GM12878 (cell line): ENCODE results near the gene UBE3B. TPM values are rescaled to one million over a fixed set of nuclear protein-coding genes. Genes with fewer than 3 reads are reported as not detected.

Source experiments
- ATAC-seq: fragments of 200-7000 bp; cut with Tn5 transposase; 3 replicates; pipeline ENCODE4 v1.9.1; 2020; ENCODE audit warnings: mild to moderate bottlenecking, moderate library complexity
- BruUV-seq: library from RNA; stranded (reverse); fragments of 400-500 nt; replicated peaks from 2 replicates; lab custom pipeline; 2021; lab: Mats Ljungman, UMichigan
- CTCF ChIA-PET: fragments of 300-600 bp; sonication (Branson Sonifier 250); formaldehyde crosslinking; extraction: SDS; loops from one replicate; lab custom pipeline; 2021; ENCODE audit warnings: inconsistent platforms; lab: Yijun Ruan, JAX
- POLR2A ChIA-PET: fragments of 350-600 bp; formaldehyde crosslinking; extraction: SDS; loops from one replicate; lab custom pipeline; 2021; ENCODE audit warnings: inconsistent platforms; lab: Charles Lee
- RAD21 ChIA-PET: fragments of 300-600 bp; sonication (Branson Sonifier 250); formaldehyde crosslinking; loops from one replicate; lab custom pipeline; 2023; ENCODE audit warnings: antibody characterized with exemption; ENCODE audit not compliant: unreplicated experiment; lab: Charles Lee
- SMC1A ChIA-PET: fragments of 300-600 bp; sonication (Branson Sonifier 250); formaldehyde crosslinking; loops from one replicate; lab custom pipeline; 2023; ENCODE audit not compliant: unreplicated experiment, uncharacterized antibody; lab: Charles Lee
- DNase-seq: peaks from one replicate; pipeline ENCODE4 v3.0.0-alpha.2; 2011; ENCODE audit warnings: low read depth, low spot score
- FAIRE-seq: peaks from 3 replicates; lab custom pipeline; 2011; peaks lifted over from hg19 to GRCh38; lab: Jason Lieb, UNC
- H2AFZ ChIP-seq: 2 replicates; pipeline ENCODE4 v1.6.0; 2011; ENCODE audit warnings: low read depth, low read length, control low read depth; ENCODE audit not compliant: control insufficient read depth
- H3K27ac ChIP-seq: 2 replicates; pipeline ENCODE4 v1.5.1; 2011; ENCODE audit warnings: control low read depth; ENCODE audit not compliant: control insufficient read depth, insufficient read depth
- H3K27me3 ChIP-seq, 2 experiments: replicated peaks in 1 of 2; 2 replicates each; pipeline versions ENCODE4 v1.6.0 to v1.6.1; 2011; ENCODE audit warnings: low read length in 1 of 2; ENCODE audit not compliant: control insufficient read depth in 2 of 2, insufficient read depth in 2 of 2
- H3K36me3 ChIP-seq, 2 experiments: 2 replicates each; pipeline ENCODE4 v1.5.1; 2011; ENCODE audit warnings: low read length in 1 of 2; ENCODE audit not compliant: control insufficient read depth in 2 of 2, insufficient read depth in 2 of 2
- H3K4me1 ChIP-seq: 2 replicates; pipeline ENCODE4 v1.6.1; 2011; ENCODE audit warnings: mild to moderate bottlenecking, low read length, moderate library complexity, mixed read lengths; ENCODE audit not compliant: control insufficient read depth, insufficient read depth
- H3K4me2 ChIP-seq: 2 replicates; pipeline ENCODE4 v1.6.0; 2011; ENCODE audit warnings: control low read depth; ENCODE audit not compliant: control insufficient read depth, insufficient read depth
- H3K4me3 ChIP-seq: fragments of 200-600 bp; sonication (generic); 2 replicates; pipeline ENCODE4 v1.5.1; 2016
- H3K79me2 ChIP-seq: 2 replicates; pipeline ENCODE4 v1.6.0; 2011; ENCODE audit warnings: low read length; ENCODE audit not compliant: control insufficient read depth, insufficient read depth
- H3K9ac ChIP-seq: 2 replicates; pipeline ENCODE4 v1.8.0; 2011; ENCODE audit warnings: low read length, control low read depth, mixed read lengths; ENCODE audit not compliant: control insufficient read depth, insufficient read depth
- H3K9me3 ChIP-seq: replicated peaks from 3 replicates; pipeline ENCODE4 v1.5.1; 2011; ENCODE audit warnings: mild to moderate bottlenecking, low read length; ENCODE audit not compliant: control insufficient read depth, insufficient read depth
- H4K20me1 ChIP-seq: 2 replicates; pipeline ENCODE4 v1.6.0; 2011; ENCODE audit not compliant: control insufficient read depth, insufficient read depth
- FOXK2 ChIP-seq: fragments of 450-650 bp; IDR thresholded peaks from 2 replicates; pipeline ENCODE4 v1.6.1; 2017; ENCODE audit warnings: mild to moderate bottlenecking, moderate library complexity
- IKZF1 ChIP-seq: fragments of 450-650 bp; conservative IDR thresholded peaks from 2 replicates; pipeline ENCODE4 v1.6.1; 2017; ENCODE audit warnings: antibody characterized with exemption, mild to moderate bottlenecking
- IKZF2 ChIP-seq, 2 experiments: fragments of 450-650 bp; IDR thresholded peaks; 2 replicates each; pipeline ENCODE4 v1.6.1; 2017; ENCODE audit warnings: mild to moderate bottlenecking in 2 of 2, moderate library complexity in 2 of 2
- MTA3 ChIP-seq: IDR thresholded peaks from 2 replicates; pipeline ENCODE4 v1.6.1; 2012; ENCODE audit warnings: low read length, inconsistent platforms, borderline replicate concordance
- MYB ChIP-seq: fragments of 150-350 bp; IDR thresholded peaks from 2 replicates; pipeline ENCODE4 v1.6.1; 2014; ENCODE audit warnings: mild to moderate bottlenecking, low read depth, low read length, borderline replicate concordance
- NFXL1 ChIP-seq: fragments of 450-650 bp; IDR thresholded peaks from 2 replicates; pipeline ENCODE4 v1.6.1; 2017; ENCODE audit warnings: antibody characterized with exemption, mild to moderate bottlenecking, borderline replicate concordance
- NFYA ChIP-seq: IDR thresholded peaks from 2 replicates; pipeline ENCODE4 v1.6.1; 2011; ENCODE audit warnings: low read depth, mild to moderate bottlenecking, low read length, improper control_type of control experiment, borderline replicate concordance
- NR2C1 ChIP-seq: fragments of 450-650 bp; IDR thresholded peaks from 2 replicates; pipeline ENCODE4 v1.6.1; 2017; ENCODE audit warnings: antibody characterized with exemption, mild to moderate bottlenecking, moderate library complexity
- NR2F1 ChIP-seq: fragments of 450-650 bp; conservative IDR thresholded peaks from 2 replicates; pipeline ENCODE4 v1.6.1; 2017; ENCODE audit warnings: mild to moderate bottlenecking
- PAX5 ChIP-seq: IDR thresholded peaks from 2 replicates; pipeline ENCODE4 v1.6.1; 2011; ENCODE audit warnings: low read depth, low read length, borderline replicate concordance
- POLR2AphosphoS5 ChIP-seq: IDR thresholded peaks from 2 replicates; pipeline ENCODE4 v1.6.1; 2011; ENCODE audit warnings: mild to moderate bottlenecking, low read length, inconsistent platforms
- RAD51 ChIP-seq: fragments of 450-650 bp; IDR thresholded peaks from 2 replicates; pipeline ENCODE4 v1.6.1; 2016; ENCODE audit warnings: moderate library complexity, mild to moderate bottlenecking, inconsistent platforms
- RELA ChIP-seq: fragments of 450-650 bp; IDR thresholded peaks from 2 replicates; pipeline ENCODE4 v1.8.0; 2014; ENCODE audit warnings: borderline replicate concordance; ENCODE audit not compliant: partially characterized antibody
- RUNX3 ChIP-seq: IDR thresholded peaks from 2 replicates; pipeline ENCODE4 v1.6.1; 2012; ENCODE audit warnings: low read length, inconsistent platforms
- SMAD1 ChIP-seq: fragments of 450-650 bp; IDR thresholded peaks from 2 replicates; pipeline ENCODE4 v1.6.1; 2018; ENCODE audit warnings: mild to moderate bottlenecking, low read depth; ENCODE audit not compliant: partially characterized antibody
- SMARCA5 ChIP-seq: fragments of 450-650 bp; IDR thresholded peaks from 2 replicates; pipeline ENCODE4 v1.6.1; 2017; ENCODE audit warnings: mild to moderate bottlenecking
- SPI1 ChIP-seq: IDR thresholded peaks from 2 replicates; pipeline ENCODE4 v1.6.1; 2011; ENCODE audit warnings: low read depth, mild to moderate bottlenecking, low read length, moderate library complexity, borderline replicate concordance; ENCODE audit not compliant: insufficient read depth
- WGBS: methylation state at CpG from one replicate; pipeline ENCODE4 v1.1.6; 2016; ENCODE audit warnings: low lambda C conversion rate; ENCODE audit not compliant: insufficient replicate concordance, insufficient coverage; ENCODE audit errors: missing lambda C conversion rate; 5-methylcytosine and 5-hydroxymethylcytosine counted together
- in situ Hi-C: fragments of 300-500 bp; cut with MboI; formaldehyde crosslinking; loops from 9 replicates; pipeline ENCODE4 v1.14.3; 2018; ENCODE audit warnings: mixed read lengths
- intact Hi-C: fragments of 100-400 bp; cut with micrococcal nuclease; formaldehyde crosslinking; loops from one replicate; pipeline ENCODE4 v1.14.2; 2022; ENCODE audit not compliant: unreplicated experiment
- polyA plus RNA-seq, 11 experiments: library from polyadenylated mRNA; depleted of rRNA in 4 of 11; unstranded in 6 of 11; stranded (reverse) in 5 of 11; fragments of >200 nt; fragmentation: Nextera tagmentation in 4 of 11; fragmentation: Illumina TruSeq in 1 of 11; extraction: Ambion mirVana in 4 of 11; extraction: Trizol in 1 of 11; gene quantifications; 1 replicate in 1 of 11; 2 replicates in 10 of 11; pipeline versions ENCODE4 v1.2.1 to v1.2.3, GENCODE V29; 2011 to 2016; ENCODE audit warnings: inconsistent platforms in 2 of 11, missing spikeins in 2 of 11, low read depth in 1 of 11
- total RNA-seq, 4 experiments: library from RNA; depleted of rRNA in 3 of 4; stranded (reverse); fragments of >200 nt in 3 of 4; fragmentation: Illumina TruSeq in 1 of 4; extraction: Trizol in 1 of 4; gene quantifications; 2 replicates each; pipeline versions ENCODE4 v1.2.1 to v1.2.3, GENCODE V29; 2013 to 2021
- TF ChIP-seq, protein P1 (sequence below): IDR thresholded peaks from 2 replicates; pipeline ENCODE4 v1.6.1; 2011; ENCODE audit warnings: low read depth, low read length, improper control_type of control experiment, borderline replicate concordance
- TF ChIP-seq, protein P2 (sequence below): fragments of 450-650 bp; IDR thresholded peaks from 2 replicates; pipeline ENCODE4 v1.6.1; 2017; ENCODE audit warnings: low read depth, mild to moderate bottlenecking, moderate library complexity
- TF ChIP-seq, protein P3 (sequence below): fragments of 450-650 bp; IDR thresholded peaks from 2 replicates; pipeline ENCODE4 v1.6.1; 2017; ENCODE audit warnings: antibody characterized with exemption, mild to moderate bottlenecking, moderate library complexity

UBE3B gene
- total and polyA plus RNA-seq, 10 of the 15 experiments (the other 5 are each of a cell fraction or from before 2014, with no cell fraction given): 7.4 to 25.3 (median 17.1) TPM

DNA sequence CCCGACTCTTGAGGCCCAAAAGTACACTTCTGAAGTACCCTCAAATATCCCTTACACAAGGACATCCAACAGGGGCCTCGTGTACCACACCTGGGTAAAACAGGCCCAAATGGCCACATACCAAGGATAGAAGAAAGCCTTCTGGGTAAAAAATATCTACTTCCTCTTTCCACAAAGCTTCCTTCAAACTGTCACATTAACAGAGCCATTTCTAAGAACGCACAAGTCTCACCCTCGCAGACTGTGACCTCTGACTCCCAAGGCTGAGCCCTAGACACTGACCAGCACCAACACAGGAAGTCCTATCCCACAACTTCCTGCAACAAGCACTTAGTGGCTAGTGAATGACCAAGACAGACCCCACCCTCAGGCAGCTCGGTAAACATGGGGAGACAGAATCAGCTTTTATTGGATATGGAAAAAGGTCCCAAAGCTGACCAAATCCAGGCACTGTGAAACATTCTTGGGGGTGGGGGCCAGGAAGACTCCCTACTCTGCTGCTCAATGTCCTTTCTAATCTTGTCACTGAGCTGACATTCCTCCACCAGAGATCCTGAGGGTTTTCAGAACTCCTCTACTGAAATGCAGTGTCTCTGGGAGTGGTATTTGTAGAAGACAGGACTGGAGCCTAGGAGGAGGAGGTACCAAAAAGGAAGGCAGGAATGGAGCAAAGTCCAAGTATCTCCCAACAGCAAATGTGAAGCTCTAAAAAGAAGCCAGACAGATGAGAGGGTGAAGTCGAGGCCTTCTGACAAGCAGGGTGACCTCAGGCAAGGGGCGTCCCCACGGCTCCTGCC is 16.2 kb upstream of the UBE3B start:
- H3K27me3 ChIP-seq: no peaks in the 10 kb centered on the region
- H3K27ac ChIP-seq: no peak overlapping the region
- no peak for FAIRE-seq
- ChIA-PET POLR2A (no interaction called here), CTCF (interaction anchor here (1.5 kb wide), 1 partner anchor 68 kb away, joined by 3 read pairs; no protein-coding TSS in a partner anchor), RAD21 (no interaction called here), SMC1A (no interaction called here)
- DNase-seq: no peak
- 69% methylated on average over 8 of the region's 8 CpGs for WGBS
- H3K4me2 ChIP-seq: no peak overlapping the region
- in situ Hi-C loops: no loop called here
- no TSS peak for BruUV-seq
- no peak overlapping the region for H2AFZ ChIP-seq
- ATAC-seq: peak; percentile 64
- H3K4me1 ChIP-seq: peaks cover 3% of the 10 kb centered on the region; the same call in 1 of the 2 replicates
- peaks cover 7 to 9% of the 10 kb centered on the region in 2 experiments for H3K36me3 ChIP-seq
- no peaks in the 10 kb centered on the region for H4K20me1 ChIP-seq
- H3K79me2 ChIP-seq: no peaks in the 10 kb centered on the region; the same call in none of the 2 replicates
- intact Hi-C loops: no loop called here
- no peaks in the 10 kb centered on the region for H3K9me3 ChIP-seq
- H3K9ac ChIP-seq: no peak overlapping the region
- no peak overlapping the region for H3K4me3 ChIP-seq
- TF ChIP-seq IKZF2 (IDR thresholded peaks at IDR 0.05) (no peak), SMARCA5 (no peak), PAX5 (no peak), FOXK2 (no peak), RUNX3 (0 out of 2 replicates have a peak, but pooled peaks have one; percentile 11), NR2F1 (peak; percentile 67), IKZF1 (0 out of 2 replicates have a peak, but pooled peaks have one; percentile 14), POLR2AphosphoS5 (no peak), RAD51 (no peak), MYB (no peak), SMAD1 (no peak), NFXL1 (no peak), RELA (no peak), SPI1 (0 out of 2 replicates have a peak, but pooled peaks have one; percentile 24), NFYA (no peak), MTA3 (no peak), NR2C1 (0 out of 2 replicates have a peak, but pooled peaks have one; percentile 28)
- TF ChIP-seq, protein P1, sequence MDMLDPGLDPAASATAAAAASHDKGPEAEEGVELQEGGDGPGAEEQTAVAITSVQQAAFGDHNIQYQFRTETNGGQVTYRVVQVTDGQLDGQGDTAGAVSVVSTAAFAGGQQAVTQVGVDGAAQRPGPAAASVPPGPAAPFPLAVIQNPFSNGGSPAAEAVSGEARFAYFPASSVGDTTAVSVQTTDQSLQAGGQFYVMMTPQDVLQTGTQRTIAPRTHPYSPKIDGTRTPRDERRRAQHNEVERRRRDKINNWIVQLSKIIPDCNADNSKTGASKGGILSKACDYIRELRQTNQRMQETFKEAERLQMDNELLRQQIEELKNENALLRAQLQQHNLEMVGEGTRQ: no peak
- TF ChIP-seq, protein P2, sequence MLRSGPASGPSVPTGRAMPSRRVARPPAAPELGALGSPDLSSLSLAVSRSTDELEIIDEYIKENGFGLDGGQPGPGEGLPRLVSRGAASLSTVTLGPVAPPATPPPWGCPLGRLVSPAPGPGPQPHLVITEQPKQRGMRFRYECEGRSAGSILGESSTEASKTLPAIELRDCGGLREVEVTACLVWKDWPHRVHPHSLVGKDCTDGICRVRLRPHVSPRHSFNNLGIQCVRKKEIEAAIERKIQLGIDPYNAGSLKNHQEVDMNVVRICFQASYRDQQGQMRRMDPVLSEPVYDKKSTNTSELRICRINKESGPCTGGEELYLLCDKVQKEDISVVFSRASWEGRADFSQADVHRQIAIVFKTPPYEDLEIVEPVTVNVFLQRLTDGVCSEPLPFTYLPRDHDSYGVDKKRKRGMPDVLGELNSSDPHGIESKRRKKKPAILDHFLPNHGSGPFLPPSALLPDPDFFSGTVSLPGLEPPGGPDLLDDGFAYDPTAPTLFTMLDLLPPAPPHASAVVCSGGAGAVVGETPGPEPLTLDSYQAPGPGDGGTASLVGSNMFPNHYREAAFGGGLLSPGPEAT: no peak
- TF ChIP-seq, protein P3, sequence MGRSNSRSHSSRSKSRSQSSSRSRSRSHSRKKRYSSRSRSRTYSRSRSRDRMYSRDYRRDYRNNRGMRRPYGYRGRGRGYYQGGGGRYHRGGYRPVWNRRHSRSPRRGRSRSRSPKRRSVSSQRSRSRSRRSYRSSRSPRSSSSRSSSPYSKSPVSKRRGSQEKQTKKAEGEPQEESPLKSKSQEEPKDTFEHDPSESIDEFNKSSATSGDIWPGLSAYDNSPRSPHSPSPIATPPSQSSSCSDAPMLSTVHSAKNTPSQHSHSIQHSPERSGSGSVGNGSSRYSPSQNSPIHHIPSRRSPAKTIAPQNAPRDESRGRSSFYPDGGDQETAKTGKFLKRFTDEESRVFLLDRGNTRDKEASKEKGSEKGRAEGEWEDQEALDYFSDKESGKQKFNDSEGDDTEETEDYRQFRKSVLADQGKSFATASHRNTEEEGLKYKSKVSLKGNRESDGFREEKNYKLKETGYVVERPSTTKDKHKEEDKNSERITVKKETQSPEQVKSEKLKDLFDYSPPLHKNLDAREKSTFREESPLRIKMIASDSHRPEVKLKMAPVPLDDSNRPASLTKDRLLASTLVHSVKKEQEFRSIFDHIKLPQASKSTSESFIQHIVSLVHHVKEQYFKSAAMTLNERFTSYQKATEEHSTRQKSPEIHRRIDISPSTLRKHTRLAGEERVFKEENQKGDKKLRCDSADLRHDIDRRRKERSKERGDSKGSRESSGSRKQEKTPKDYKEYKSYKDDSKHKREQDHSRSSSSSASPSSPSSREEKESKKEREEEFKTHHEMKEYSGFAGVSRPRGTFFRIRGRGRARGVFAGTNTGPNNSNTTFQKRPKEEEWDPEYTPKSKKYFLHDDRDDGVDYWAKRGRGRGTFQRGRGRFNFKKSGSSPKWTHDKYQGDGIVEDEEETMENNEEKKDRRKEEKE: no peak
